Mucosa of stomach (tissue), 1 donor: Measurements from ENCODE around the gene GRIA3.
"Not testable (repeated sequence)": the region's sequence is repeated elsewhere in the genome, so short reads cannot be mapped to it uniquely, and the experiment has no call there.

Source experiments
- H3K27me3 ChIP-seq: one replicate; pipeline ENCODE4 v1.7.0; 2013; ENCODE audit warnings: mild to moderate bottlenecking, low read length; ENCODE audit not compliant: control insufficient read depth, insufficient read depth
- H3K36me3 ChIP-seq: one replicate; pipeline ENCODE4 v1.7.0; 2013; ENCODE audit warnings: low read length; ENCODE audit not compliant: control insufficient read depth, insufficient read depth
- H3K4me1 ChIP-seq: one replicate; pipeline ENCODE4 v1.7.0; 2013; ENCODE audit warnings: mild to moderate bottlenecking, low read length; ENCODE audit not compliant: control insufficient read depth, insufficient read depth
- H3K4me3 ChIP-seq: one replicate; pipeline ENCODE4 v1.7.0; 2013; ENCODE audit warnings: low read length
- H3K9ac ChIP-seq: one replicate; pipeline ENCODE4 v1.7.0; 2013; ENCODE audit warnings: mild to moderate bottlenecking, low read length, moderate library complexity
- H3K9me3 ChIP-seq: one replicate; pipeline ENCODE4 v1.7.0; 2013; ENCODE audit warnings: mild to moderate bottlenecking, low read length, moderate library complexity; ENCODE audit not compliant: control insufficient read depth
- donor health status: Pancreatic carcinoma.

The GRIA3 gene

GRCh38 chrX:123282241-123282640, 98.2 kb downstream of the GRIA3 start:
- Histone ChIP-seq H3K9me3 (no peaks in the 10 kb centered on the region), H3K36me3 (no peaks in the 10 kb centered on the region), H3K4me3 (no peak overlapping the region), H3K4me1 (no peaks in the 10 kb centered on the region), H3K9ac (no peak overlapping the region), H3K27me3 (no peaks in the 10 kb centered on the region)

- not testable (repeated sequence) for H3K4me1 ChIP-seq, H3K9me3 ChIP-seq, H3K27me3 ChIP-seq, H3K9ac ChIP-seq, H3K4me3 ChIP-seq, H3K36me3 ChIP-seq
These were observed 99.3 kb downstream of the GRIA3 start for GRCh38 chrX:123283407-123283806.

GRCh38 chrX:123291623-123292022, 107.5 kb downstream of the GRIA3 start:
- Histone ChIP-seq H3K9me3 (no peaks in the 10 kb centered on the region), H3K9ac (no peak overlapping the region), H3K27me3 (no peaks in the 10 kb centered on the region), H3K4me3 (no peak overlapping the region), H3K4me1 (no peaks in the 10 kb centered on the region), H3K36me3 (no peaks in the 10 kb centered on the region)

- Histone ChIP-seq H3K9me3 (no peaks in the 10 kb centered on the region), H3K27me3 (no peaks in the 10 kb centered on the region), H3K4me3 (no peak overlapping the region), H3K36me3 (no peaks in the 10 kb centered on the region), H3K9ac (no peak overlapping the region), H3K4me1 (no peaks in the 10 kb centered on the region)
These were observed 113.9 kb downstream of the GRIA3 start for GRCh38 chrX:123298026-123298425.

DNA sequence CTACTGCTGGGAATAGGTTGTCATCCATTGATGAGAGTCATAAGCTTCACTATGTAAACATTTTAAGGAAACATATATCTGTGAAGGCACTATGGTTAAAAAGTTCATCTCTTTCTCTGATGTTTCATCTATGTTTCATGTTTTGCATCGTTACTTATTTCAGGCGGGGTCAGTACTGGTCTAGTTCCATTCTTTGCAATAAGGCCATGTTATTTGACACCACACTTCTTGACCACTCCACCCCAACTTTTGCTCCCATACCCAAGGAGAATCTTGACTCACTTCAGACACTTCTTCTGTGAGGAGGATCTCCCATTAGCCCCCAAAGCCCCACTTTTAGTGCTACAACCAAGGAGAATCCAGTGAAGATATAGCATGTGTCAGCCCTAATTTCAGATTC, 119.4 kb downstream of the GRIA3 start:
- H3K4me1 ChIP-seq, result no peaks in the 10 kb centered on the region
- H3K9ac ChIP-seq, result no peak overlapping the region
- H3K4me3 ChIP-seq, result no peak overlapping the region
- no peaks in the 10 kb centered on the region for H3K27me3 ChIP-seq
- H3K9me3 ChIP-seq, result no peaks in the 10 kb centered on the region
- no peaks in the 10 kb centered on the region for H3K36me3 ChIP-seq

- no peak overlapping the region for H3K9ac ChIP-seq
These were observed 124.6 kb downstream of the GRIA3 start for GRCh38 chrX:123308658-123309057.

GRCh38 chrX:123310112-123310511, 126.0 kb downstream of the GRIA3 start:
- Histone ChIP-seq H3K9me3 (no peaks in the 10 kb centered on the region), H3K27me3 (no peaks in the 10 kb centered on the region), H3K36me3 (no peaks in the 10 kb centered on the region), H3K4me3 (no peak overlapping the region), H3K9ac (no peak overlapping the region), H3K4me1 (no peaks in the 10 kb centered on the region)

More at GRCh38 chrX:123308658-123309057, 124.6 kb downstream of the GRIA3 start:
- Histone ChIP-seq H3K9me3 (no peaks in the 10 kb centered on the region), H3K27me3 (no peaks in the 10 kb centered on the region), H3K4me3 (no peak overlapping the region), H3K36me3 (no peaks in the 10 kb centered on the region), H3K4me1 (no peaks in the 10 kb centered on the region)

DNA sequence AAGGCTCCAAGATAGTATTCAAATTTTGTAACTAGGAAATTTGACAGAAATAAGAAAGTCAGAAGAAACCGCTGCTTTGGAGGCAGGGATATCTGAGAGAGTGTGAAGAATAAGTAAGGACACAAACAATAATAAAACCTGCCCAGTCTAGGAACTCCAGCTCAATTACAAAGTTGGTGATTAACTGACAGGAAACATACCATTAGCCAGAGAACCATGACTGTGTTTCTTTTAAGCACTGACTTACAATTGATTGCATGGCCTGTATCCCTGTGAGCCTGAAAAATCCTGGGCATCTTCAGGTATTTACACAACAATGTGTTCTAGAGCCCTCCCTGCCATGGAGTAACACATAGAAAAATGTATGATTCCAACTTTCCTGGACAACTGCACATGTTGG, 127.4 kb downstream of the GRIA3 start:
- Histone ChIP-seq H3K27me3 (no peaks in the 10 kb centered on the region), H3K36me3 (no peaks in the 10 kb centered on the region), H3K4me3 (no peak overlapping the region), H3K9me3 (no peaks in the 10 kb centered on the region), H3K9ac (no peak overlapping the region), H3K4me1 (no peaks in the 10 kb centered on the region)

GRCh38 chrX:123313486-123313885, 129.4 kb downstream of the GRIA3 start:
- H3K9me3 ChIP-seq, result no peaks in the 10 kb centered on the region
- no peak overlapping the region for H3K9ac ChIP-seq
- no peaks in the 10 kb centered on the region for H3K4me1 ChIP-seq
- H3K4me3 ChIP-seq, result no peak overlapping the region
- no peaks in the 10 kb centered on the region for H3K36me3 ChIP-seq
- no peaks in the 10 kb centered on the region for H3K27me3 ChIP-seq

GRCh38 chrX:123320622-123321021, 136.5 kb downstream of the GRIA3 start:
- H3K36me3 ChIP-seq, result no peaks in the 10 kb centered on the region
- no peak overlapping the region for H3K4me3 ChIP-seq
- H3K9me3 ChIP-seq, result no peaks in the 10 kb centered on the region
- no peaks in the 10 kb centered on the region for H3K27me3 ChIP-seq
- no peaks in the 10 kb centered on the region for H3K4me1 ChIP-seq
- no peak overlapping the region for H3K9ac ChIP-seq

DNA sequence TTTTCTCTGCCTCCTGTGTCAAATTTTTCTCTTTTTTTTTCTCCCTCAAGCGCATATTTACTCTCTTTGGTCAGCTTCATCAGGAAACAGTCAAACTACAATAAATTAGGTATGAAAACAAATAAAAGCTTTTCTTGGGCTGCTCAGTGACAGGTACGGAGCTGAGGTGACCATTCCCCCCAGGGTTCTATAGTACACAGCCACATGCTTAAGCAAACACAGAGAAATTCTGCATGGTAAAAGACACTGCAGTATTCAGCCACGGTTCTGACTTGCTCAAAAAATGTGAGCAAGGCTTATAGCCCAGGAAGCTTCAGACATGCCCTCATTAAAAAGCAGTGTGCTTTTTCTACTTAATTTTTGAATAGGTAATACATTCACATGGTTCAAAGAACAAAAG, 138.5 kb downstream of the GRIA3 start:
- H3K9me3 ChIP-seq, result no peaks in the 10 kb centered on the region
- no peak overlapping the region for H3K9ac ChIP-seq
- no peak overlapping the region for H3K4me3 ChIP-seq
- H3K36me3 ChIP-seq, result no peaks in the 10 kb centered on the region
- no peaks in the 10 kb centered on the region for H3K4me1 ChIP-seq
- no peaks in the 10 kb centered on the region for H3K27me3 ChIP-seq

- Histone ChIP-seq H3K27me3 (no peaks in the 10 kb centered on the region), H3K9ac (no peak overlapping the region), H3K4me1 (no peaks in the 10 kb centered on the region), H3K9me3 (no peaks in the 10 kb centered on the region), H3K36me3 (no peaks in the 10 kb centered on the region), H3K4me3 (no peak overlapping the region)
These were observed 140.5 kb downstream of the GRIA3 start for GRCh38 chrX:123324625-123325024.

GRCh38 chrX:123330229-123330942, 146.3 kb downstream of the GRIA3 start:
- Histone ChIP-seq H3K36me3 (no peaks in the 10 kb centered on the region), H3K27me3 (no peaks in the 10 kb centered on the region), H3K9ac (no peak overlapping the region), H3K4me3 (no peak overlapping the region), H3K9me3 (no peaks in the 10 kb centered on the region), H3K4me1 (no peaks in the 10 kb centered on the region)
